ENCODE results near the gene ARHGAP20. TPM values are rescaled to one million over a fixed set of nuclear protein-coding genes. Genes with fewer than 3 reads are reported as not detected.

The ARHGAP20 gene
- total and polyA plus RNA-seq, 9 of the 15 experiments (the other 6 are each of a cell fraction or from before 2014, with no cell fraction given), result 0.07 TPM; not detected in 8

DNA sequence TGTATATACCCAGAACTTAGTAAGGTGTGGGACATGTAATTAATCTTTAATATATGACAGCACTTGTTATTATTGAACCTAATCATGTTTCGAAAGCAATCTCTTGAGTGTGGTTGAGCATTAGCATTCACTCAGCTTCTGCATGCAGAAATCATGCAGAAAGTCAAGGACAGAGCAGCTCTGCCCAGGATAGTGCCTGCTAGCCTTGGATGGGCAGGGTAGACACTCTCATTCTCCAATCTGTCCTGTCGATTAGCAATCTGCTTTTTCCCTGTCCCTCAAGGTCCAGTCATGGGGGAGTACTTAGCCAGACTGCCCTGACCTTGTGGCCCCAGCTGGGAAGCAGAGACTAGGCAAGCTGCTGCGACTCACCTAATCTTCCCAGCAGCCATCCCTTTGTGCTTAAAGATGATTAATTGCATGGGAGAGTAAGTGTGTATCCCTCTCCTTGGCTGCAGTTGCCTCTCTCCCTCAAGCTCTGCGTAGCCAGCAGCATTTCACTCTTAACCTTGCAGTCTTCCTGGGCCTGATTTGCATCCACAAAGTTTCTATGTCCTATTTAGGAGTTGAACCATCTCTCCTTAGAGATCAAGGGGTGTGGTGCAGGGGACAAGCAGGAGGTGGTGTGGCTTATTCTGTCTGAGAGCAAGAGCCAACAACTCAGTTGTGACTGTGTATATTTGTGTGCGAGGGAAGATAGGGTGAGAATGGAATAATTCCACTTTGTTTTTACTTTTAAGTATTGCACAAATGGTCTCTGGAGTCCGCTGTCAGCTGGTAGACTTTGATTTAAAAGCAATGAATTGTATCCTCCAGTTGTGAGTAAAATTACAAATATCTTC is 181.1 kb downstream of the ARHGAP20 start:
- TF ChIP-seq JUN (IDR thresholded peaks at IDR 0.05; ENCODE audit: borderline replicate concordance, low read depth, low read length), result no peak
- TF ChIP-seq JUN (CRISPR knock-in tag; IDR thresholded peaks at IDR 0.05; ENCODE audit: borderline replicate concordance), result no peak
- TF ChIP-seq, protein P1, sequence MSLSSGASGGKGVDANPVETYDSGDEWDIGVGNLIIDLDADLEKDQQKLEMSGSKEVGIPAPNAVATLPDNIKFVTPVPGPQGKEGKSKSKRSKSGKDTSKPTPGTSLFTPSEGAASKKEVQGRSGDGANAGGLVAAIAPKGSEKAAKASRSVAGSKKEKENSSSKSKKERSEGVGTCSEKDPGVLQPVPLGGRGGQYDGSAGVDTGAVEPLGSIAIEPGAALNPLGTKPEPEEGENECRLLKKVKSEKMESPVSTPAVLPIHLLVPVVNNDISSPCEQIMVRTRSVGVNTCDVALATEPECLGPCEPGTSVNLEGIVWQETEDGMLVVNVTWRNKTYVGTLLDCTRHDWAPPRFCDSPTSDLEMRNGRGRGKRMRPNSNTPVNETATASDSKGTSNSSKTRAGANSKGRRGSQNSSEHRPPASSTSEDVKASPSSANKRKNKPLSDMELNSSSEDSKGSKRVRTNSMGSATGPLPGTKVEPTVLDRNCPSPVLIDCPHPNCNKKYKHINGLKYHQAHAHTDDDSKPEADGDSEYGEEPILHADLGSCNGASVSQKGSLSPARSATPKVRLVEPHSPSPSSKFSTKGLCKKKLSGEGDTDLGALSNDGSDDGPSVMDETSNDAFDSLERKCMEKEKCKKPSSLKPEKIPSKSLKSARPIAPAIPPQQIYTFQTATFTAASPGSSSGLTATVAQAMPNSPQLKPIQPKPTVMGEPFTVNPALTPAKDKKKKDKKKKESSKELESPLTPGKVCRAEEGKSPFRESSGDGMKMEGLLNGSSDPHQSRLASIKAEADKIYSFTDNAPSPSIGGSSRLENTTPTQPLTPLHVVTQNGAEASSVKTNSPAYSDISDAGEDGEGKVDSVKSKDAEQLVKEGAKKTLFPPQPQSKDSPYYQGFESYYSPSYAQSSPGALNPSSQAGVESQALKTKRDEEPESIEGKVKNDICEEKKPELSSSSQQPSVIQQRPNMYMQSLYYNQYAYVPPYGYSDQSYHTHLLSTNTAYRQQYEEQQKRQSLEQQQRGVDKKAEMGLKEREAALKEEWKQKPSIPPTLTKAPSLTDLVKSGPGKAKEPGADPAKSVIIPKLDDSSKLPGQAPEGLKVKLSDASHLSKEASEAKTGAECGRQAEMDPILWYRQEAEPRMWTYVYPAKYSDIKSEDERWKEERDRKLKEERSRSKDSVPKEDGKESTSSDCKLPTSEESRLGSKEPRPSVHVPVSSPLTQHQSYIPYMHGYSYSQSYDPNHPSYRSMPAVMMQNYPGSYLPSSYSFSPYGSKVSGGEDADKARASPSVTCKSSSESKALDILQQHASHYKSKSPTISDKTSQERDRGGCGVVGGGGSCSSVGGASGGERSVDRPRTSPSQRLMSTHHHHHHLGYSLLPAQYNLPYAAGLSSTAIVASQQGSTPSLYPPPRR (CRISPR knock-in tag; IDR thresholded peaks at IDR 0.05; ENCODE audit: borderline replicate concordance), result no peak
- no peak for TF ChIP-seq ZNF354B (CRISPR knock-in tag; IDR thresholded peaks at IDR 0.05)
- TF ChIP-seq SOX6 (IDR thresholded peaks at IDR 0.05), result no peak
- TF ChIP-seq HMG20A (CRISPR knock-in tag; conservative IDR thresholded peaks at IDR 0.05), result no peak
- TF ChIP-seq XRCC5 (IDR thresholded peaks at IDR 0.05; ENCODE audit: low read depth, low read length), result no peak
- TF ChIP-seq, protein P2, sequence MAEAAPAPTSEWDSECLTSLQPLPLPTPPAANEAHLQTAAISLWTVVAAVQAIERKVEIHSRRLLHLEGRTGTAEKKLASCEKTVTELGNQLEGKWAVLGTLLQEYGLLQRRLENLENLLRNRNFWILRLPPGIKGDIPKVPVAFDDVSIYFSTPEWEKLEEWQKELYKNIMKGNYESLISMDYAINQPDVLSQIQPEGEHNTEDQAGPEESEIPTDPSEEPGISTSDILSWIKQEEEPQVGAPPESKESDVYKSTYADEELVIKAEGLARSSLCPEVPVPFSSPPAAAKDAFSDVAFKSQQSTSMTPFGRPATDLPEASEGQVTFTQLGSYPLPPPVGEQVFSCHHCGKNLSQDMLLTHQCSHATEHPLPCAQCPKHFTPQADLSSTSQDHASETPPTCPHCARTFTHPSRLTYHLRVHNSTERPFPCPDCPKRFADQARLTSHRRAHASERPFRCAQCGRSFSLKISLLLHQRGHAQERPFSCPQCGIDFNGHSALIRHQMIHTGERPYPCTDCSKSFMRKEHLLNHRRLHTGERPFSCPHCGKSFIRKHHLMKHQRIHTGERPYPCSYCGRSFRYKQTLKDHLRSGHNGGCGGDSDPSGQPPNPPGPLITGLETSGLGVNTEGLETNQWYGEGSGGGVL (CRISPR knock-in tag; IDR thresholded peaks at IDR 0.05), result no peak
- TF ChIP-seq ZNF696 (CRISPR knock-in tag; conservative IDR thresholded peaks at IDR 0.05), result no peak
- TF ChIP-seq RFX5 (IDR thresholded peaks at IDR 0.05; ENCODE audit: low read depth, low read length), result no peak
- TF ChIP-seq, protein P3, sequence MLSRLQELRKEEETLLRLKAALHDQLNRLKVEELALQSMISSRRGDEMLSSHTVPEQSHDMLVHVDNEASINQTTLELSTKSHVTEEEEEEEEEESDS (CRISPR knock-in tag; IDR thresholded peaks at IDR 0.05), result no peak
- ChIA-PET CTCF (ENCODE audit: low intra/inter-chr PET ratio) (no interaction called here), POLR2A (no interaction called here)
- no peaks in the 10 kb centered on the region for H3K9me1 ChIP-seq (ENCODE audit: control insufficient read depth, insufficient read depth, low read length)
- H4K20me1 ChIP-seq (replicated peaks; ENCODE audit: control insufficient read depth, insufficient read depth, low read length), result no peaks in the 10 kb centered on the region
- no peaks in the 10 kb centered on the region for H3K79me2 ChIP-seq (ENCODE audit: control insufficient read depth, insufficient read depth, low read length)
- ATAC-seq, result no peak
- in situ Hi-C loops (cut with MboI), result no loop called here
- H2AFZ ChIP-seq (ENCODE audit: low read depth, low read length), result no peak overlapping the region
- no peak overlapping the region for H3K4me2 ChIP-seq (ENCODE audit: insufficient read depth, low read length)
- DNase-seq (ENCODE audit: extremely low read depth in 1 of 4, low spot score in 3 of 4), result no peak
- no peak for FAIRE-seq
- no peak overlapping the region for H3K9ac ChIP-seq (ENCODE audit: insufficient read depth in 1 of 2, low read depth in 2 of 2, low read length in 2 of 2)
- no peak overlapping the region for H3K4me3 ChIP-seq
- no peaks in the 10 kb centered on the region for H3K27me3 ChIP-seq (ENCODE audit: control insufficient read depth in 2 of 2, insufficient read depth in 2 of 2, low read length in 2 of 2)
- H3K27ac ChIP-seq (ENCODE audit: extremely low read depth, low read depth, low read length), result no peak overlapping the region
- no peaks in the 10 kb centered on the region for H3K9me3 ChIP-seq (replicated peaks; ENCODE audit: control insufficient read depth, insufficient read depth, low read depth, low read length)
- intact Hi-C loops (cut with micrococcal nuclease), result no loop called here
- no peaks in the 10 kb centered on the region for H3K36me3 ChIP-seq (ENCODE audit: control insufficient read depth, insufficient read depth, low read length)
- BruUV-seq (replicated peaks), result no TSS peak
- no peaks in the 10 kb centered on the region for H3K4me1 ChIP-seq (replicated peaks in 1 of 2; ENCODE audit: control insufficient read depth in 2 of 2, insufficient read depth in 2 of 2, low read length in 2 of 2)
- 0% methylated on average over 6 of the region's 6 CpGs for WGBS (ENCODE audit: insufficient coverage, low coverage, missing lambda C conversion rate)
